OCI-LY7 (cell line): Measurements from ENCODE around the gene MACROD2. TPM values are rescaled to one million over a fixed set of nuclear protein-coding genes. Genes with fewer than 3 reads are reported as not detected.

ENCODE experiments used
- BruUV-seq: library from RNA; stranded (reverse); fragments of 400-500 nt; replicated peaks from 2 replicates; lab custom pipeline; 2021; lab: Mats Ljungman, UMichigan
- CTCF ChIA-PET: fragments of 300-600 bp; sonication (Branson Sonifier 250); formaldehyde crosslinking; loops from one replicate; lab custom pipeline; 2022; ENCODE audit warnings: antibody characterized with exemption; ENCODE audit not compliant: unreplicated experiment; lab: Charles Lee
- POLR2A ChIA-PET: fragments of 300-600 bp; sonication (Branson Sonifier 250); formaldehyde crosslinking; loops from one replicate; lab custom pipeline; 2022; ENCODE audit warnings: antibody characterized with exemption; lab: Charles Lee
- DNase-seq: peaks from one replicate; pipeline ENCODE4 v3.0.0-alpha.2; 2015; ENCODE audit warnings: low spot score
- H2AFZ ChIP-seq: fragments of 200-600 bp; sonication (generic), shearing (Covaris generic); 2 replicates; pipeline ENCODE4 v1.6.1; 2014; ENCODE audit warnings: mild to moderate bottlenecking, antibody characterized with exemption, low read length, moderate library complexity
- H3K27ac ChIP-seq: fragments of 200-600 bp; sonication (generic); 2 replicates; pipeline ENCODE4 v1.5.1; 2014; ENCODE audit warnings: mixed run types, low read depth, mild to moderate bottlenecking, moderate library complexity, low read length, inconsistent platforms; ENCODE audit not compliant: poor library complexity, severe bottlenecking
- H3K36me3 ChIP-seq: fragments of 200-600 bp; sonication (generic); 2 replicates; pipeline ENCODE4 v1.6.1; 2014; ENCODE audit warnings: mild to moderate bottlenecking, antibody characterized with exemption, low read length, moderate library complexity, mixed read lengths; ENCODE audit not compliant: insufficient read depth
- H3K4me1 ChIP-seq: fragments of 200-600 bp; sonication (generic); 2 replicates; pipeline ENCODE4 v1.5.1; 2014; ENCODE audit warnings: mild to moderate bottlenecking, low read length; ENCODE audit not compliant: insufficient read depth, poor library complexity, severe bottlenecking
- H3K4me2 ChIP-seq: fragments of 200-600 bp; sonication (generic); 2 replicates; pipeline ENCODE4 v1.6.1; 2014; ENCODE audit warnings: mild to moderate bottlenecking, low read length
- H3K4me3 ChIP-seq: fragments of 200-600 bp; sonication (generic); 2 replicates; pipeline ENCODE4 v1.5.1; 2014; ENCODE audit warnings: mild to moderate bottlenecking, low read depth, low read length; ENCODE audit not compliant: poor library complexity, severe bottlenecking
- H3K79me2 ChIP-seq: fragments of 200-600 bp; sonication (generic); 2 replicates; pipeline ENCODE4 v1.6.1; 2016; ENCODE audit warnings: low read depth, mild to moderate bottlenecking, low read length, moderate library complexity, mixed read lengths; ENCODE audit not compliant: insufficient read depth
- H3K9me2 ChIP-seq: fragments of 200-600 bp; sonication (generic); 2 replicates; pipeline ENCODE4 v1.6.1; 2016; ENCODE audit warnings: mild to moderate bottlenecking, low read length, mixed read lengths; ENCODE audit not compliant: insufficient read depth
- H3K9me3 ChIP-seq: fragments of 200-600 bp; sonication (generic); 2 replicates; pipeline ENCODE4 v1.6.1; 2014; ENCODE audit warnings: mild to moderate bottlenecking, mixed run types, low read length, mixed read lengths
- H4K20me1 ChIP-seq: fragments of 200-600 bp; sonication (generic); 2 replicates; pipeline ENCODE4 v1.6.1; 2014; ENCODE audit warnings: mild to moderate bottlenecking, antibody characterized with exemption, low read length, moderate library complexity, mixed read lengths; ENCODE audit not compliant: insufficient read depth
- EZH2phosphoT487 ChIP-seq: fragments of 200-600 bp; sonication (generic); IDR thresholded peaks from 2 replicates; pipeline ENCODE4 v1.6.1; 2018; ENCODE audit warnings: low read depth, borderline replicate concordance, mild to moderate bottlenecking, mixed run types, antibody characterized with exemption, low read length, moderate library complexity, mixed read lengths
- intact Hi-C: fragments of 100-400 bp; cut with micrococcal nuclease; formaldehyde crosslinking; loops from one replicate; pipeline ENCODE4 v1.10.0; 2022; ENCODE audit not compliant: unreplicated experiment
- total RNA-seq, 2 experiments: library from RNA; depleted of rRNA in 1 of 2; stranded (reverse); fragments of >200 nt in 1 of 2; shearing (Covaris generic) in 1 of 2; gene quantifications; 2 replicates each; pipeline ENCODE4 v1.2.3, GENCODE V29; 2014 to 2022
- TF ChIP-seq, protein P1 (sequence below): fragments of 200-600 bp; sonication (generic); conservative IDR thresholded peaks from 2 replicates; pipeline ENCODE4 v1.5.1; 2014; ENCODE audit warnings: mild to moderate bottlenecking, antibody characterized with exemption, low read length, moderate library complexity, mixed read lengths

Gene MACROD2
- total RNA-seq, 2 experiments from 2014 or later, result 0.09 to 4.5 TPM

GRCh38 chr20:14612391-14612790 lies 617.1 kb downstream of the MACROD2 start:
- no peaks in the 10 kb centered on the region for H3K9me2 ChIP-seq
- no peaks in the 10 kb centered on the region for H3K36me3 ChIP-seq
- H2AFZ ChIP-seq, result no peak overlapping the region
- no peaks in the 10 kb centered on the region for H3K79me2 ChIP-seq
- TF ChIP-seq EZH2phosphoT487, result no peak
- TF ChIP-seq, protein P1, sequence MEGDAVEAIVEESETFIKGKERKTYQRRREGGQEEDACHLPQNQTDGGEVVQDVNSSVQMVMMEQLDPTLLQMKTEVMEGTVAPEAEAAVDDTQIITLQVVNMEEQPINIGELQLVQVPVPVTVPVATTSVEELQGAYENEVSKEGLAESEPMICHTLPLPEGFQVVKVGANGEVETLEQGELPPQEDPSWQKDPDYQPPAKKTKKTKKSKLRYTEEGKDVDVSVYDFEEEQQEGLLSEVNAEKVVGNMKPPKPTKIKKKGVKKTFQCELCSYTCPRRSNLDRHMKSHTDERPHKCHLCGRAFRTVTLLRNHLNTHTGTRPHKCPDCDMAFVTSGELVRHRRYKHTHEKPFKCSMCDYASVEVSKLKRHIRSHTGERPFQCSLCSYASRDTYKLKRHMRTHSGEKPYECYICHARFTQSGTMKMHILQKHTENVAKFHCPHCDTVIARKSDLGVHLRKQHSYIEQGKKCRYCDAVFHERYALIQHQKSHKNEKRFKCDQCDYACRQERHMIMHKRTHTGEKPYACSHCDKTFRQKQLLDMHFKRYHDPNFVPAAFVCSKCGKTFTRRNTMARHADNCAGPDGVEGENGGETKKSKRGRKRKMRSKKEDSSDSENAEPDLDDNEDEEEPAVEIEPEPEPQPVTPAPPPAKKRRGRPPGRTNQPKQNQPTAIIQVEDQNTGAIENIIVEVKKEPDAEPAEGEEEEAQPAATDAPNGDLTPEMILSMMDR, result no peak
- H3K9me3 ChIP-seq, result no peaks in the 10 kb centered on the region
- no peak overlapping the region for H3K4me3 ChIP-seq
- H3K4me1 ChIP-seq, result no peaks in the 10 kb centered on the region
- H3K27ac ChIP-seq, result no peak overlapping the region
- H3K4me2 ChIP-seq, result no peak overlapping the region
- CTCF ChIA-PET, result no interaction called here
- no peaks in the 10 kb centered on the region for H4K20me1 ChIP-seq
- BruUV-seq, result no TSS peak
- no peak for DNase-seq
- intact Hi-C loops, result no loop called here
- POLR2A ChIA-PET, result no interaction called here

- H3K4me2 ChIP-seq, result no peak overlapping the region
- ChIA-PET POLR2A (no interaction called here), CTCF (no interaction called here)
- no peaks in the 10 kb centered on the region for H4K20me1 ChIP-seq
- H3K4me3 ChIP-seq, result no peak overlapping the region
- no peak for TF ChIP-seq EZH2phosphoT487
- TF ChIP-seq, protein P1, result no peak
- H3K9me3 ChIP-seq, result no peaks in the 10 kb centered on the region
- no peaks in the 10 kb centered on the region for H3K36me3 ChIP-seq
- BruUV-seq, result no TSS peak
- intact Hi-C loops, result no loop called here
- H2AFZ ChIP-seq, result no peak overlapping the region
- H3K9me2 ChIP-seq, result no peaks in the 10 kb centered on the region
- H3K79me2 ChIP-seq, result no peaks in the 10 kb centered on the region
- no peak overlapping the region for H3K27ac ChIP-seq
- no peaks in the 10 kb centered on the region for H3K4me1 ChIP-seq
- DNase-seq, result no peak
These were observed 620.7 kb downstream of the MACROD2 start for GRCh38 chr20:14616003-14616402.

GRCh38 chr20:14617123-14617522 lies 621.8 kb downstream of the MACROD2 start:
- no TSS peak for BruUV-seq
- no peak overlapping the region for H2AFZ ChIP-seq
- no peaks in the 10 kb centered on the region for H3K79me2 ChIP-seq
- no peak overlapping the region for H3K4me3 ChIP-seq
- TF ChIP-seq EZH2phosphoT487, result no peak
- TF ChIP-seq, protein P1, result no peak
- no peak overlapping the region for H3K27ac ChIP-seq
- no peaks in the 10 kb centered on the region for H3K9me2 ChIP-seq
- CTCF ChIA-PET, result no interaction called here
- no peak overlapping the region for H3K4me2 ChIP-seq
- DNase-seq, result no peak
- H3K9me3 ChIP-seq, result no peaks in the 10 kb centered on the region
- intact Hi-C loops, result no loop called here
- no peaks in the 10 kb centered on the region for H4K20me1 ChIP-seq
- POLR2A ChIA-PET, result no interaction called here
- no peaks in the 10 kb centered on the region for H3K4me1 ChIP-seq
- no peaks in the 10 kb centered on the region for H3K36me3 ChIP-seq
